Activated CD8-positive, alpha-beta memory T cell treated with anti-CD3 and anti-CD28 coated beads for 48 hours (primary cell): ENCODE measurements around the gene GAREM1.
A peak's percentile ranks its signal among the peaks of the same experiment; 100 is the strongest.
"Not testable (repeated sequence)": the region's sequence is repeated elsewhere in the genome, so short reads cannot be mapped to it uniquely, and the experiment has no call there.

Source experiments
- DNase-seq, 3 experiments: peaks; one replicate each; pipeline ENCODE4 v3.0.0-alpha.2; 2020; ENCODE audit warnings: low read depth in 2 of 3, low spot score in 2 of 3

GAREM1 gene

GRCh38 chr18:32470714-32471633 is at the start of gene GAREM1:
Gene GAREM1, minus strand, starts transcription at chr18:32470882. Its CDS starts 454 bp downstream, at chr18:32470428.
- peak in 2 of 3 experiments; percentile 28 to 59 for DNase-seq

GRCh38 chr18:32511147-32511546 is 40.5 kb upstream of the GAREM1 start:
- no peak for DNase-seq

GRCh38 chr18:32509111-32509510 is 38.4 kb upstream of the GAREM1 start:
- no peak for DNase-seq

GRCh38 chr18:32507093-32507492 is 36.4 kb upstream of the GAREM1 start:
- no peak for DNase-seq

GRCh38 chr18:32502014-32502413 is 31.3 kb upstream of the GAREM1 start:
- no peak for DNase-seq

GRCh38 chr18:32501242-32501641 is 30.6 kb upstream of the GAREM1 start:
- not testable (repeated sequence) for DNase-seq

GRCh38 chr18:32483002-32483401 is 12.3 kb upstream of the GAREM1 start:
- no peak for DNase-seq

GRCh38 chr18:32482117-32482516 is 11.4 kb upstream of the GAREM1 start:
- no peak for DNase-seq

- no peak for DNase-seq
Measured at GRCh38 chr18:32480581-32480980, 9.9 kb upstream of the GAREM1 start.

GRCh38 chr18:32478807-32479206 is 8.1 kb upstream of the GAREM1 start:
- DNase-seq: no peak

- DNase-seq: no peak
Measured at GRCh38 chr18:32478317-32478716, 7.6 kb upstream of the GAREM1 start.

- no peak for DNase-seq
Measured at GRCh38 chr18:32476106-32476505, 5.4 kb upstream of the GAREM1 start.

GRCh38 chr18:32475069-32475468 is 4.4 kb upstream of the GAREM1 start:
- not testable (repeated sequence) for DNase-seq

GRCh38 chr18:32473325-32473724 is 2.6 kb upstream of the GAREM1 start:
- no peak for DNase-seq

GRCh38 chr18:32472841-32473240 is 2.2 kb upstream of the GAREM1 start:
- DNase-seq: no peak

GRCh38 chr18:32470460-32470713 is 295 bp downstream of the GAREM1 start:
- DNase-seq: no peak

- no peak for DNase-seq
Measured at GRCh38 chr18:32469691-32470459, 807 bp downstream of the GAREM1 start.

GRCh38 chr18:32469190-32469651 is 1.5 kb downstream of the GAREM1 start:
- DNase-seq: no peak

- DNase-seq: no peak
Measured at GRCh38 chr18:32468147-32468845, 2.4 kb downstream of the GAREM1 start.

- no peak for DNase-seq
Measured at GRCh38 chr18:32461709-32462272, 8.9 kb downstream of the GAREM1 start.

- no peak for DNase-seq
Measured at GRCh38 chr18:32460171-32460731, 10.4 kb downstream of the GAREM1 start.
